HG03280 (cell line): ENCODE measurements around the gene CD2.

Experiments
- ATAC-seq: cut with Tn5 transposase; IDR thresholded peaks from one replicate; pipeline ENCODE4 v1.9.1; 2021; ENCODE audit warnings: mild to moderate bottlenecking, moderate library complexity; ENCODE audit not compliant: unreplicated experiment

Gene CD2

DNA sequence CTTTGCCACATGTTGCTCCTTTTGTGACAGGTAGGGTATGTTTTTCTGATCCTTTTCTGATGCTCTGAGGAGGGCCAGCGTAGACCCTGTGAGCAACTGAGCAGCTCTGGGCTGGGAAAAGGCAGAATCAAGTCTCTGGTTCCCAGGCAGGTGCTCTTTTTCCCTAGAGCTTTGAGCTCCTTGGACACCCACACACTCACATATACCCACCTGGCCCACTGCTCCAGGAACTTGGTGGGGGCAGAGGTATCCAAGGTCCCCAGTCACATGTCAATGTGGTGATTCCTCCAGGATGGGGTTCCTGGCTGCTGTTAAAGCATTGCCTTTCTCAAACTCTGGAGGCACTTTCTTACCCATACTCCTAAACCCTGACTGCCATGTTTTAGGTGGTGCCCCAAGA lies 5.4 kb downstream of the CD2 start:
- no peak for ATAC-seq

DNA sequence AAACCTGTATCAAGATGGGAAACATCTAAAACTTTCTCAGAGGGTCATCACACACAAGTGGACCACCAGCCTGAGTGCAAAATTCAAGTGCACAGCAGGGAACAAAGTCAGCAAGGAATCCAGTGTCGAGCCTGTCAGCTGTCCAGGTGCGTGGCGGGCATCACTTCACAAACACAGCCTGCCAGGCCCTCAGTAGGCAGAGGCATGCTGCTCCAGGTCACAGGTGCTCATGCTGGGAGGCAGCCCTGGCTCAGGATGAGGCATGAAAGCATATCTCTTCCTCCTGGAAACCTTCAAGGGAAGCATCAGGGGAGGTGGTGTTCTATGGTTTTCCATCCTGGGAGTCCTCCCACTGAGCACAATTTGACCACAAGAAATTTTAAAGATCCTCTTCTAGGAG lies 6.3 kb downstream of the CD2 start:
- no peak for ATAC-seq

DNA sequence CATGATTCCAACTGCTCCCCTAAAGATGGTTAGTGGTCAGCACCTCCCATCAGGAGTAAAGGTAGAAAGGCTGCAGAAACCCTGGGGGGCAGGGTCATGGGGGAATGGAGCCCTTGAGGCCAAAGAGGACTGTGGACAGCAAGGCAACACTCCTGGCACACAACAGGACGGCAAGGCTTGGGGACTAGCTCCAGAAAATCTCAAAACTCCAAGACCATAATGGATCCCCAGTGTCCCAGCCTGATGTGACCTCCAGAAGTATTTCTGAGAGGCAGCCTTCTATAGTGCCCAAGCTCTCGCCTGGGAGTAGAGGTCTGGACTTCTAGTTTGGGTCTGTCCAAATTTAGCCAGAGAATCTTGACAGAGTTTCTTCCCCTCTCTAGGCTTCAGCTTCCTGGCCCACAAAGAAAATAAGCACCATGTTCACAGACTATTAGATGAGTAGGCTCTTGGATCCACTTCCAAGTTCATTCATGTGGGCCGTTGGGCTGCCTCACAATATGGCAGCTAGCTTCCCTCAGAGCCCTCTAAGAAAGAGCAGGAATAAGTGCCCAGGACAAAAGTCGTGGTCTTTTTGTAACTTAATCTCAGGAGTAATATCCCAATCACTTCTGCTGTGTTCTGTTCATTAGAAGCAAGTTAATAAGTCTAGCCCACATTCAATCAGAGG lies 6.9 kb downstream of the CD2 start:
- ATAC-seq = no peak

DNA sequence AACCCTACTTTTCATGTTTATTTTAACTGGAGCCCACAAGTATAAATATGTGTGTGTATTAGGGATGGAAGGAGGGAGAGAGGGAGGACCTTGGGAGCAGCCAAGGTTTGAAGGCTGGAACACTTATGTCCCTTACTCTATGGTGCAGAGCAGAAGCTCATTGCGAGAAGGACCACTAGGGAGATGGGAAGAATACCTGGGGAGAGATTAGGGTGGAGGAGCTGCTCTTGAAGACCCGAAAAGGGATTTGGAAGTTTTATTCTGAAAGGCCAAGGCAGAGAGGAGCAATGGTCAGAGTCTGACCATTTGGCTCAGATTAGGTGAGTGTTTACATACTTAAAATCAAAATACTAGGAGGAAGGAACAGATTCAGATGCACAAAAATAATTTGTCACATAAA lies 8.1 kb downstream of the CD2 start:
- ATAC-seq = no peak

DNA sequence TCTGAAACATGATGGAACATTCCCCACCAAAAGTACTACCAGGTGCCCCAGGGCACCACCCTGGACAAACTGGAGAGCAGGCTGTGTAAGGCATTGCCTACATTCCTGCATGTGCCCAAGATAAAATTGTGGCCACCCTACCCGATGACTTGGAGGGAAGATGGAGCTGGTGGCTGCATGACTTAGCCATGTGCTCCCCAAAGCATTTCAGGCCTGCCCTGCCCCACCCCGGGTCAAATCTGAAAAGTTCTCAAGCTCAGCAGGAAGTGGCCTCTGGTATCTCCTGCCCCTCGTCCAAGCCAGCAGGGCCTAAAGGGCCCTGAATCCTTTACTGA lies 8.5 kb downstream of the CD2 start:
- ATAC-seq = no peak

DNA sequence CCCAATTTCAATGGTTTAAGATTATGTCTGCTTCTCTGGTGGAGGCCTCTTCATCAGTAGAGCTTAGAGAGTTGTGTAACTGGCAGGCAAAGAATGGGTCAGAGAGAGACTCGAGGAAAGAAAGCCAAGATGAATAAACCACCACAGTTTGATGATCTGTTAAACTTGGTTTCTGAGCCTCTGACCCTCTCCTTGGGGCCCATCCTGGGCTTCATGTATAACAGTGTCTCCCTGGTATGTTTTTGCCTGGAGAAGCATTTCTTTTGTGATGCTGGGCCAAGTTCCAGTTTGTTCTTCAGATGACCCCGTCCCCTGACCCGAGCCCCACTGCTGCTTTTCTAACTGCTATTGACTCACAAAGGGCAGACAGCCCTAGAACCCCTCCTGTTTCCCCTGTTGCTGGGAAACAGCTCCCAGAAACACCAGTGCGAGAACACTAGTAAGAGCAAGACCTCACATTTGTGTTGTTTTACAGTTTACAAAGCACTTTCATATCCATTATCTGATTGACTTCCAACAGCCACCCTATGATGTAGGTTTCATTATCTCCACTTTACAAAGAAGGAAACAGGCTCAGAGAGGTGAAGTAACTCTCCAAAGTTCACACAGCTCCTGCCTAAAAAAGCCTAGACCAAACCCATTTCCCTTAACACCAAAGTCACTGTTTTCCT lies 9.0 kb downstream of the CD2 start:
- no peak for ATAC-seq

DNA sequence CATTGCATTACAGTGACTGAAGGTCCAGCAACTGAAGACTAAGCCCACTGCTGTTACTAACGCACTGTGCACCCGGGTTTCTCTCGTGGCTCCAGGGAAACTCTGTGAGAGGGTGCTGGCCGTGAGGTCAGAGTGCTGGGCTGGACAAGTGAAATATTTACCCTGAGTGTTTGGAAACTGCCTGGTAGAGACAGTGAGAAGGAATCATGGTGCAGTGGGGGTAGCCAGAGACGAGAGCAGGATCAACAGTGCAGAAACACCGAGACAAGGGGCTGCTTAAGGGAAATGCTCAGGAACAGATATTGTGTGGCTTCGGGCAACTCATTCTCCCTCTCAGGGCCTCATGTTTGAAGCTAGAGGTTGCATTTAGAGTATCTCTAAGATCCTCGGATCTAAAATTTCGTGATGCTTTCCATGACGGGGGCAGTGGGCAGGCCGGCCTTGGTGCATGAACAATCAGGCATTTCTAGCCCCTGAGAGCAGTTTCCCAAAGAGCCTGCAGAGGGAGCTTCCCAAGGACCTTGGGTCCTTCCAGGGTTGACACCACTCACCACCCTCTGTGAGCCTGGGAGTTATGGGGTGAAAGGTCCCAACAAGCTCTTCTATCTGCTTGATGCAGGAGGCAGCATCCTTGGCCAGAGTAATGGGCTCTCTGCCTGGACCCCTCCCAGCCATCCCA lies 9.7 kb downstream of the CD2 start:
- no peak for ATAC-seq

DNA sequence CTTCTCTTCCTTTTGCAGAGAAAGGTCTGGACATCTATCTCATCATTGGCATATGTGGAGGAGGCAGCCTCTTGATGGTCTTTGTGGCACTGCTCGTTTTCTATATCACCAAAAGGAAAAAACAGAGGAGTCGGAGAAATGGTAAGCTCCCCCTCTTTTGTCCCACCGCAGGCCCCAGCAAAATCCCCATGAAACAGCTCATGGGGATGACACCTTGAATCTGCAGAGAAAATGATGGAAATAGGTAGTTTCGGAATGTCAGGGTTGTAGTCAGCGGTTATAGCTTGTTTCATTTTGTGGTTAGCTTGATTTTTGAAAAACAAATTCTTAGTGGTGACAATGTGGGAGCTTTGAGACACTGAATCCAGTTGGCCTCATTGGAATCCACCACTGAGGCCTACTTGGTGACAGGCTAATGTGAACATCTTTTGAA lies 10.3 kb downstream of the CD2 start:
- peak; percentile 40 for ATAC-seq

DNA sequence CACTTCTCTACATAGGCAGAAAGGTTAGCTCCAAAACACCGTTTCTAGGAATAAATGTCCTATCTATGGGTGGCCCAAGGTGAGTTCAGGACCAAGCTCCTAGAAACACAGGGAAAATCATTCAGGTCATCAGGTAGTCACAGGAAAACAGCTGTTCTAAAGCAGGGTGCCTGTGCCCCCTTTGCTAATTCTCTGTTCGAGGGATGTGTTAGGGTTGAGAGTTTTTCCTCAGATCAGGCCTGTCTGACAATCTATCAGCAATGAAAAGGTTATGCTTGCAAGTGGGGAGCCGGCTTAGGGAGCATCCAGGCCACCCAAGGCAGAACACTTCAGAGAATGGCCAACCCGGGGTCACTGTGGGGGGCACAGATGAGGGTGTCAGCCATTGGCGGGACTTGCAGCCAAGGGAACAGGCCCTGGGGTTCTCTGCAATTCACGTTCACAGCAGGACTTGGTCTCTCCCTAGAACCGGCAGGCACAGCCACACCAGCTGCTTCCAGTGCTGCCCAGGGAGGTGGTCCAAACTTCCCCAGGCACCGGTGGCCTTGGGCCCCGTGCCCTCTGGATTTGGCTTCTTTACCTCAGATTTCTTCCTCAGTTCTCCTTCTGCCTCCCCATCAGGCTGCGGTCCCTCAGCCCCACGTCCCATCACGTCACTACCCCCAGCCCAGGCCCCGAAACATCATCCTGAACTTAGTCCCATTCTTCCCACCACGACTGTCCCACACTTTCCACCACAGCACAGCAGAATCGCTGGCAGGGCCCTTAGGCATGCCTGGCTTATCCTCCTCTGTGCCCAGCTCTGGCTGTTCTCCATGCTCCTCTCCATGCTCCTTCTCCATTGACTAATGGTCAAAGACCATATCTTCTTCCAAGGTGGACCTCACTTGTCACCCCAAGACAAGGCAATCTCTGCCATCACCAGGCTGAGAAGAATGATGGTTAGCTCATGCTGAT lies 11.0 kb downstream of the CD2 start:
- ATAC-seq = no peak

DNA sequence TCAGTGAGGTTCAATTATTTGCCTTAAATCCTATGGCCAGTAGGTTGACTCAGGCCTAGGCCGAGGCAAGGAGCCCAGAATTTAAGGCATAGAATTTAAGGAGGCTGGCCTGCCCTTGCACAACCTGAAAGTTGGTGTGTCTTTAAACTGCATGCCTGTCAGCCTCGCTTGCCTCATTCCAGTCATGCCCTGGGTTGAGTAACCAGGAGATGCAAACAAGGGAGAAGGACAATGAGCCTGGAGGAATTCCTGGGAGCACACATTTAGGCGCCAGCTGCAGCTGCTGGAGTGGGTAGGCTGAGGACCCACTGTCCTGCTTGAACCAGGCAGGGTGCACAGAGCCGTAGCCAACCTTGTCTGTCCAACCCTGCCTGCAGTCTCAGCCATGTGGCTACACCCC lies 11.7 kb downstream of the CD2 start:
- no peak for ATAC-seq

DNA sequence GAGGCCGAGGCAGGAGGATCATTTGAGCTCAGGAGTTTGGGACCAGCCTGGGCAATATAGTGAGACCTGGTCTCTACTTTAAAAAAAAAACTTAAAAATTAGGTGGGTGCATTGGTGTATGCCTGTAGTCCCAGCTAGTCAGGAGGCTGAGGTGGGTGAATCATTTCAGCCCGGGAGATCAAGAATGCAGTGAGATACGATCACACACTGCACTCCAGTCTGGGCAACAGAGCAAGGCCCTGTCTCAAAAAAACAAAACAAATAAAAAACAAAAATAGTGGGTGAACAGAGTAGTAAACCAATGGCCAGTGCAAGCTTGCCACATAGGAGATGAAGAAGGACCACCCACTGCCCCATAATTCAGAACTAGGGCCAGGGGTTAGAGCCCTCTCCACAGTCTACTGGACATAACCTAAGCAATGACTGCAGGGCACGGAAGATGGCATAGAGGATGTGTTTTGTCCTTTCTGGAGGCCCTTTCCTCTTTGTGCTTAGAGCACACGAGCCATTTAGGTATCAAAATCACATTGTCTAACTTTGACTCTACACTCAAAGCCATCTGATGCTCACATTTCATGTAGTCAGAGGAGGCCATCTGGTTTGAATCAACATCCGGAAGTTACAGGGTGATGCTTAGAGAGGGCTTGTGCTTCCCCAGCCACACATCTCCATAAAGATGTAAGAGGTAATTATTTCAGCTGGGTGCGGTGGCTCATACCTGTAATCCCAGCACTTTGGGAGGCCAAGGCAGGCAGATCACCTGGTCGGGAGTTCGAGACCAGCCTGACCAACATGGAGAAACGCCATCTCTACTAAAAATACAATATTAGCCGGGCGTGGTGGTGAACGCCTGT lies 12.6 kb downstream of the CD2 start:
- no peak for ATAC-seq

DNA sequence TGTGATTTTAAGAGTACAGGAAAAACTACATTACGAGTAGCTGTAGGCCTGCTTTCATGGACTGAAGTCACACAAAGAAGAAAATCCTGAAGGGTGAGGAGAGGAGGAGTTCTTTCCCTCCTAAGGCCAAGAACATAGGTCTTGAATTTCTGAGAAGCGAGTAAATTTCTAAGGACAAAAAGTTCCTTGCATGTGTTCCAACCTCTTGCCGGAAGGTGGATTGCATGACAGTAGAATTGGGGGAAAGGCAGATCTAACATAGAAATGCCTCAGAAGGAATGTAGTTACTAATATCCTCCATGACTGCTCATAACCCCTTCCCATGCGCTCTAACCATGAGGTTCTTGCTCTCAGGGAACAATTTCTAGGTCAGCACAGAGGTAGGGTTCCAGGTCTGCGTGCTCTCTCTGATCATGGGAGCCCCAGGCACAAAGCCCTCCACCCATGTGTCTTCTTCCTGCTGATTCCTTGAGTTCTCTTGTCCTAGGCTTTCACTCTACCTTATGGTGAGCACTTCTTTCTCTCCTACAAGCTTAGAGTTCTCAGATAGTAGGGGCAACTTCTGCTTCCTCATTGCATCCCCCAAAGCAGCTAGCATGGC lies 13.7 kb downstream of the CD2 start:
- ATAC-seq = no peak

DNA sequence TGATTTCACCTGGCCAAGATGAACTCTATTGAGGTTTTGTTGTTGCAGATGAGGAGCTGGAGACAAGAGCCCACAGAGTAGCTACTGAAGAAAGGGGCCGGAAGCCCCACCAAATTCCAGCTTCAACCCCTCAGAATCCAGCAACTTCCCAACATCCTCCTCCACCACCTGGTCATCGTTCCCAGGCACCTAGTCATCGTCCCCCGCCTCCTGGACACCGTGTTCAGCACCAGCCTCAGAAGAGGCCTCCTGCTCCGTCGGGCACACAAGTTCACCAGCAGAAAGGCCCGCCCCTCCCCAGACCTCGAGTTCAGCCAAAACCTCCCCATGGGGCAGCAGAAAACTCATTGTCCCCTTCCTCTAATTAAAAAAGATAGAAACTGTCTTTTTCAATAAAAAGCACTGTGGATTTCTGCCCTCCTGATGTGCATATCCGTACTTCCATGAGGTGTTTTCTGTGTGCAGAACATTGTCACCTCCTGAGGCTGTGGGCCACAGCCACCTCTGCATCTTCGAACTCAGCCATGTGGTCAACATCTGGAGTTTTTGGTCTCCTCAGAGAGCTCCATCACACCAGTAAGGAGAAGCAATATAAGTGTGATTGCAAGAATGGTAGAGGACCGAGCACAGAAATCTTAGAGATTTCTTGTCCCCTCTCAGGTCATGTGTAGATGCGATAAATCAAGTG lies 14.3 kb downstream of the CD2 start:
- no peak for ATAC-seq

DNA sequence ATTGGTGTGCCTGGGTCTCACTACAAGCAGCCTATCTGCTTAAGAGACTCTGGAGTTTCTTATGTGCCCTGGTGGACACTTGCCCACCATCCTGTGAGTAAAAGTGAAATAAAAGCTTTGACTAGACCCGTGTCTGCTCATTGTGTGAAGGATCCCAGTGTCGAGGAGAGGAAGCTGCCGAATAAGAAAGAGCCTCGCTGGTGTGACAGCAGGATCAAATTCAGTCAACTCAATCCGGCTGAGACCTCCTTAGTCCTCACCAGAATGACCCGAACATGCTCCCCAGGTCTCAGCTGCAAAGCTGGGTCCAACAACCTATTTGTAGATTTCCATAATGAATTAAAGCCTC lies 14.8 kb downstream of the CD2 start:
- ATAC-seq = peak; percentile 13

DNA sequence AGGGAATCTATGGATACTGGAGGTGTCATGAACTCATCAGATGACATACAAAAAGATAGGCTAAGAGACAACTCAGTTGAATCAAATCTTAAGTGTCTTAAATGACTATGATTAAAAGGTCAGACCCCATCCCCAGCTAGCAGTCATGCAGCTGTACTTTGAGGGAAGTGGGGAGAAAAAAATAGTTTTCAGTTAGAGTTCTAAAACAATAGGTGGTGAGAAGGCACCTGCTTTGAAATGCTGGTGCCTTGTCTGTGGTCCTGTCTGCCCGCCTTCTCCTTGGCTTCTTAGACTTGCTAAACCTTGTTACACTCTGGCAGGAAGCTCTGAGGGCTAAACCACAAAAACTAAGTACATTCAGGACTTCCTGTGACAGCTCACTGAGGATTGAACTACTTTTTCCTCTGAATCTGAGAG lies 15.3 kb downstream of the CD2 start:
- ATAC-seq = peak; percentile 74

DNA sequence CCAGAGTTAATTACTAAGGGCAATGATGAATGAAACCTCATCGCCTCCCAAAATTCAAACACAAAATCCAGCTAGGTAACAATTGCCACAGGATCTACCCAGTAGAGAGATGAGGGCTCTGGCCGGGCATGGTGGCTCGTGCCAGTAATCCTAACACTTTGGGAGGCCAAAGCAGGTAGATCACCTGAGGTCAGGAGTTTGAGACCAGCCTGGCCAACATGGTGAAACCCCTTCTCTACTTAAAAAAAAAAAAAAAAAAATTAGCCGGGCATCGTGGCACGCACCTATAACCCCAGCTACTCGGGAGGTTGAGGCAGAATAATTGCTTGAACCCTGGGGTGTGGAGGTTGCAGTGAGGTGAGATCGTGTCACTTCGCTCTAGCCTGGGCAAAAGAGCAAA lies 15.8 kb downstream of the CD2 start:
- peak; percentile 1 for ATAC-seq

DNA sequence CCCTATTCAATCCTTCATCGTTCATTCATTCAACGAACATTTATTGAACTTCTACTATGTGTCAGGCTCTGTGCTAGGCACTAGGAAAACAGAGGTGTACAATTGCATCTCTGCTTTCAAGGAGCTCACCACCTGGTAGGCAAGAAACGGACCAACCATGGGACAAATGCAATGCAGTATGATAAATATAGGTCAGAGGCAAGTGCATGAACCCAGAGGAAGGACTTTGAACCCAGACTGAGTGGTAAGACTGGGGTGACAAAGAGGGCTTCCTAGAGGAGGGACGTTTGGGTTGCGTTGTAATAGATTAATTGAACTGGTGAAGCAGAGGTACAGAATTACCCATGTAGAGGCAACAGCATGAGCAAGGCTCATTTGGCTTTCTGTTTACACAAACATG lies 16.4 kb downstream of the CD2 start:
- ATAC-seq = no peak

DNA sequence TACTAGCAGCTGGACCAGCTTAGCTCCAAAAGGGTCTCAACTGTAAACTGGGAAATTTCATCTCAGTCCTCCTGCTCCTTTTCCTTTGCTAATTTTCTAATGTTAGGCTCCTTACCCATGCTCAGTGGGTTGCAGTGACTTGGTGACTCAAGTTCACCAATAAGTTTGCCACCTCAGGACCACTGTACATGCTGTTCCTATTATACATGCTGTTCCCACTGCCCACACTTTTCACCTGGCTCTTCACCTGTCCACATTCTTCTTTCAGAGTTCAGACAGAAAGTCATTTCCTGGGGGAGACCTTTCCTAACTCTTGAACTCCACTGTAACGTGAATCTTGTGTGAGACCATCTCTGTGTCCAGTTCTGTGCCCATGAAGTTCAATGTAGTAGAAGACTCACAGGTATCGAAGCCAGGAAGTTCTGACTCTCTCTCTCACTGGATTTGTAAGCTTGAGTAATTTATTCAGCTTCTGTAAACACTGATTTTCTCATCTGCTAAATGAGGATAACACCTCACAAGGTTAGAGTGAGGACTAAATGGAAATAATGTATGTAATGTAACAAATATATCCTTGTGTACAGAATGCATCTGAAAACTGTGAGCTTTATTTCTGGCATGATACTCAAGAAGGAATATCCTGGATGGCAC lies 17.9 kb downstream of the CD2 start:
- no peak for ATAC-seq

DNA sequence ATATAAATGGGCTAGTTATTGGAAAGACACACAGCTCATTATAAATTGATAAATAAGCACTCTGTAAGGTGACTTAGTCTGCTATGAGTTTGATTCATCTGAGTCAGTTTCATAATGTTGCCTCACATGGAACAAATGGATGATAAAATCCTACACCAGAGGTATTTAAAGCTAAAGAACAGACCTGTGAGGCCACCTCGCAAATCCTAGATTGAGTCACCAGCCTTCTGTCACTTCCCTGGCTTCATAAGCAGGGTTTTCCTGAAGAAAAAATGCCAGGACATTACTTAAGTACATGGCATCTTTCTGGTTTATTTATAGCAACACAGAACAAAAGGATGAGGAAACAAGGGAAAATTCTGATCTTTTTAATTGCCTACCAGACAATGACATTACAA lies 18.4 kb downstream of the CD2 start:
- ATAC-seq = no peak
